Loucy (cell line): ENCODE data around the gene ZNF354B.
A peak's percentile ranks its signal among the peaks of the same experiment; 100 is the strongest.
"Not testable (repeated sequence)": the region's sequence is repeated elsewhere in the genome, so short reads cannot be mapped to it uniquely, and the experiment has no call there.

ENCODE experiments used
- H2AFZ ChIP-seq: fragments of 200-600 bp; sonication (generic); 2 replicates; pipeline ENCODE4 v1.6.0; 2016; ENCODE audit warnings: antibody characterized with exemption, mild to moderate bottlenecking, low read length, moderate library complexity
- H3F3A ChIP-seq: fragments of 200-600 bp; 2 replicates; pipeline ENCODE4 v1.6.0; 2016; ENCODE audit warnings: antibody characterized with exemption, low read depth, mild to moderate bottlenecking
- H3K27me3 ChIP-seq: fragments of 200-600 bp; sonication (generic); 2 replicates; pipeline ENCODE4 v1.6.1; 2014; ENCODE audit warnings: low read length, mild to moderate bottlenecking; ENCODE audit not compliant: insufficient read depth, poor library complexity, severe bottlenecking
- H3K36me3 ChIP-seq: fragments of 200-600 bp; sonication (generic); 2 replicates; pipeline ENCODE4 v1.6.1; 2016; ENCODE audit warnings: low read length; ENCODE audit not compliant: insufficient read depth
- H3K4me1 ChIP-seq: fragments of 200-600 bp; sonication (generic); 2 replicates; pipeline ENCODE4 v1.5.1; 2014; ENCODE audit warnings: low read length, mild to moderate bottlenecking; ENCODE audit not compliant: insufficient read depth, poor library complexity, severe bottlenecking
- H3K4me2 ChIP-seq: fragments of 200-600 bp; sonication (generic); 2 replicates; pipeline ENCODE4 v1.6.0; 2014; ENCODE audit warnings: antibody characterized with exemption, low read length, low read depth, mild to moderate bottlenecking; ENCODE audit not compliant: poor library complexity, severe bottlenecking
- H3K4me3 ChIP-seq: fragments of 200-600 bp; sonication (generic); 2 replicates; pipeline ENCODE4 v1.5.1; 2014; ENCODE audit warnings: low read length, mild to moderate bottlenecking, mixed read lengths; ENCODE audit not compliant: poor library complexity, severe bottlenecking
- H3K79me2 ChIP-seq: fragments of 200-600 bp; sonication (generic); 2 replicates; pipeline ENCODE4 v1.6.1; 2014; ENCODE audit warnings: low read length; ENCODE audit not compliant: insufficient read depth
- H3K9ac ChIP-seq: fragments of 200-600 bp; sonication (generic); 2 replicates; pipeline ENCODE4 v1.6.0; 2014; ENCODE audit warnings: mild to moderate bottlenecking, low read depth, low read length, moderate library complexity; ENCODE audit not compliant: poor library complexity, severe bottlenecking
- H3K9me2 ChIP-seq: fragments of 200-600 bp; sonication (generic); replicated peaks from 2 replicates; pipeline ENCODE4 v1.6.1; 2016; ENCODE audit warnings: low read depth, low read length, mixed read lengths
- H3K9me3 ChIP-seq: fragments of 200-600 bp; sonication (generic); 2 replicates; pipeline ENCODE4 v1.6.1; 2014; ENCODE audit warnings: mild to moderate bottlenecking, antibody characterized with exemption, low read length, low read depth; ENCODE audit not compliant: insufficient read depth
- H4K20me1 ChIP-seq: fragments of 200-600 bp; sonication (generic); 2 replicates; pipeline ENCODE4 v1.6.0; 2014; ENCODE audit warnings: antibody characterized with exemption, low read length, mild to moderate bottlenecking; ENCODE audit not compliant: insufficient read depth, poor library complexity, severe bottlenecking
- CTCF ChIP-seq: fragments of 200-600 bp; sonication (generic); conservative IDR thresholded peaks from 2 replicates; pipeline ENCODE4 v1.5.1; 2014; ENCODE audit warnings: mild to moderate bottlenecking, antibody characterized with exemption, low read length
- EZH2phosphoT487 ChIP-seq: fragments of 200-600 bp; IDR thresholded peaks from 2 replicates; pipeline ENCODE4 v1.6.1; 2018; ENCODE audit warnings: antibody characterized with exemption, mild to moderate bottlenecking, moderate library complexity, borderline replicate concordance

The ZNF354B gene

GRCh38 chr5:178849316-178849715, 10.4 kb upstream of the ZNF354B start:
- no peaks in the 10 kb centered on the region for H3K4me1 ChIP-seq
- no peaks in the 10 kb centered on the region for H3K27me3 ChIP-seq
- H3K4me2 ChIP-seq: no peak overlapping the region
- no peaks in the 10 kb centered on the region for H4K20me1 ChIP-seq
- H3K9me2 ChIP-seq: no peaks in the 10 kb centered on the region
- H3K79me2 ChIP-seq: no peaks in the 10 kb centered on the region
- H3K4me3 ChIP-seq: no peak overlapping the region
- no peaks in the 10 kb centered on the region for H3F3A ChIP-seq
- H3K9ac ChIP-seq: no peak overlapping the region
- H3K36me3 ChIP-seq: no peaks in the 10 kb centered on the region
- no peak overlapping the region for H2AFZ ChIP-seq
- TF ChIP-seq CTCF (no peak), EZH2phosphoT487 (no peak)
- no peaks in the 10 kb centered on the region for H3K9me3 ChIP-seq

GRCh38 chr5:178851951-178852350, 7.8 kb upstream of the ZNF354B start:
- Histone ChIP-seq H3K9me2 (no peaks in the 10 kb centered on the region), H4K20me1 (no peaks in the 10 kb centered on the region), H3K4me3 (no peak overlapping the region), H3K4me1 (no peaks in the 10 kb centered on the region), H3K9me3 (no peaks in the 10 kb centered on the region), H3K79me2 (no peaks in the 10 kb centered on the region), H3K36me3 (no peaks in the 10 kb centered on the region), H3F3A (no peaks in the 10 kb centered on the region), H3K27me3 (no peaks in the 10 kb centered on the region), H3K9ac (no peak overlapping the region), H3K4me2 (no peak overlapping the region), H2AFZ (no peak overlapping the region)
- TF ChIP-seq EZH2phosphoT487 (no peak), CTCF (no peak)

- H4K20me1 ChIP-seq: no peaks in the 10 kb centered on the region
- H3K9ac ChIP-seq: no peak overlapping the region
- no peaks in the 10 kb centered on the region for H3F3A ChIP-seq
Measured at GRCh38 chr5:178854284-178854683, 5.5 kb upstream of the ZNF354B start.

GRCh38 chr5:178860615-178861014, 862 bp downstream of the ZNF354B start:
- H4K20me1 ChIP-seq, H3K27me3 ChIP-seq, H3K4me1 ChIP-seq, H3K9me3 ChIP-seq, H2AFZ ChIP-seq, H3K36me3 ChIP-seq, H3K4me2 ChIP-seq, H3F3A ChIP-seq, H3K9me2 ChIP-seq: not testable (repeated sequence)
- H3K79me2 ChIP-seq: peaks cover 11% of the 10 kb centered on the region; the same call in 1 of the 2 replicates
- peak overlapping the region; percentile 67 for H3K9ac ChIP-seq
- H3K4me3 ChIP-seq: peak overlapping the region; percentile 73

More at GRCh38 chr5:178854284-178854683, 5.5 kb upstream of the ZNF354B start:
- H3K4me3 ChIP-seq: no peak overlapping the region
- H3K79me2 ChIP-seq: no peaks in the 10 kb centered on the region
- no peak overlapping the region for H2AFZ ChIP-seq
- H3K4me1 ChIP-seq: no peaks in the 10 kb centered on the region
- no peaks in the 10 kb centered on the region for H3K9me3 ChIP-seq
- no peaks in the 10 kb centered on the region for H3K36me3 ChIP-seq
- TF ChIP-seq EZH2phosphoT487: no peak
- no peak for TF ChIP-seq CTCF
- no peaks in the 10 kb centered on the region for H3K27me3 ChIP-seq
- no peaks in the 10 kb centered on the region for H3K9me2 ChIP-seq
- H3K4me2 ChIP-seq: no peak overlapping the region
